DOHH2 (cell line): ENCODE results near the gene STK33.

Experiments used
- H3F3A ChIP-seq: fragments of 200-600 bp; sonication (generic), shearing (Covaris generic); 2 replicates; pipeline ENCODE4 v1.6.0; 2016; ENCODE audit warnings: antibody characterized with exemption, mild to moderate bottlenecking; ENCODE audit not compliant: control insufficient read depth, insufficient read depth
- H3K27ac ChIP-seq: fragments of 200-600 bp; sonication (generic); 2 replicates; pipeline ENCODE4 v1.5.1; 2014; ENCODE audit warnings: low read depth, mild to moderate bottlenecking, low read length, moderate library complexity
- H3K27me3 ChIP-seq: fragments of 200-600 bp; sonication (generic); 2 replicates; pipeline ENCODE4 v1.6.1; 2014; ENCODE audit warnings: mild to moderate bottlenecking, low read length, mixed read lengths; ENCODE audit not compliant: control insufficient read depth
- H3K36me3 ChIP-seq: fragments of 200-600 bp; sonication (generic); 2 replicates; pipeline ENCODE4 v1.6.1; 2014; ENCODE audit warnings: mild to moderate bottlenecking, low read length, moderate library complexity, mixed read lengths; ENCODE audit not compliant: control insufficient read depth
- H3K4me1 ChIP-seq: fragments of 200-600 bp; sonication (generic); 2 replicates; pipeline ENCODE4 v1.6.1; 2014; ENCODE audit warnings: mild to moderate bottlenecking, low read length, mixed read lengths; ENCODE audit not compliant: control insufficient read depth
- H3K4me2 ChIP-seq: fragments of 200-600 bp; sonication (generic); 2 replicates; pipeline ENCODE4 v1.6.0; 2014; ENCODE audit warnings: mild to moderate bottlenecking, low read length, moderate library complexity
- H3K4me3 ChIP-seq: fragments of 200-600 bp; sonication (generic); 2 replicates; pipeline ENCODE4 v1.5.1; 2014; ENCODE audit warnings: mild to moderate bottlenecking, low read length, mixed read lengths
- H3K79me2 ChIP-seq: fragments of 200-600 bp; sonication (generic); 2 replicates; pipeline ENCODE4 v1.6.1; 2014; ENCODE audit warnings: mild to moderate bottlenecking, low read length, mixed read lengths; ENCODE audit not compliant: control insufficient read depth
- H3K9me2 ChIP-seq: fragments of 200-600 bp; sonication (generic); replicated peaks from 2 replicates; pipeline ENCODE4 v1.6.1; 2014; ENCODE audit warnings: mild to moderate bottlenecking, low read length, mixed read lengths; ENCODE audit not compliant: control insufficient read depth
- H3K9me3 ChIP-seq: fragments of 200-600 bp; sonication (generic); 2 replicates; pipeline ENCODE4 v1.6.1; 2014; ENCODE audit warnings: antibody characterized with exemption, low read length, mixed read lengths; ENCODE audit not compliant: control insufficient read depth, insufficient read depth
- H4K20me1 ChIP-seq: fragments of 200-600 bp; sonication (generic); 2 replicates; pipeline ENCODE4 v1.6.0; 2014; ENCODE audit warnings: low read depth, mild to moderate bottlenecking, antibody characterized with exemption, low read length, moderate library complexity; ENCODE audit not compliant: control insufficient read depth, insufficient read depth
- CTCF ChIP-seq: fragments of 200-600 bp; sonication (generic); IDR thresholded peaks from one replicate; pipeline ENCODE4 v1.5.1; 2014; ENCODE audit warnings: antibody characterized with exemption, mild to moderate bottlenecking, low read depth, low read length; ENCODE audit not compliant: poor library complexity, severe bottlenecking
- EZH2phosphoT487 ChIP-seq: fragments of 200-600 bp; sonication (generic); IDR thresholded peaks from 2 replicates; pipeline ENCODE4 v1.6.1; 2017; ENCODE audit warnings: borderline replicate concordance, mild to moderate bottlenecking, antibody characterized with exemption, low read length, moderate library complexity, mixed read lengths

STK33 gene

GRCh38 chr11:8634498-8634897 lies 40.5 kb upstream of the STK33 start:
- H3K4me2 ChIP-seq = no peak overlapping the region

GRCh38 chr11:8631395-8632118 lies 37.5 kb upstream of the STK33 start:
- no peak for TF ChIP-seq EZH2phosphoT487
- no peak for TF ChIP-seq CTCF
- Histone ChIP-seq H3K27me3 (no peaks in the 10 kb centered on the region), H3F3A (no peaks in the 10 kb centered on the region), H3K9me3 (no peaks in the 10 kb centered on the region), H3K4me3 (no peak overlapping the region), H3K4me1 (no peaks in the 10 kb centered on the region), H4K20me1 (no peaks in the 10 kb centered on the region), H3K27ac (no peak overlapping the region), H3K79me2 (no peaks in the 10 kb centered on the region), H3K4me2 (no peak overlapping the region), H3K9me2 (no peaks in the 10 kb centered on the region), H3K36me3 (peaks cover 3% of the 10 kb centered on the region; the same call in 1 of the 2 replicates)

More at GRCh38 chr11:8634498-8634897, 40.5 kb upstream of the STK33 start:
- H3K36me3 ChIP-seq = peaks cover 19% of the 10 kb centered on the region; the same call in 1 of the 2 replicates
- no peaks in the 10 kb centered on the region for H3K9me2 ChIP-seq
- no peak overlapping the region for H3K27ac ChIP-seq
- H3K4me3 ChIP-seq = no peak overlapping the region
- H4K20me1 ChIP-seq = no peaks in the 10 kb centered on the region
- no peaks in the 10 kb centered on the region for H3K9me3 ChIP-seq
- H3K27me3 ChIP-seq = no peaks in the 10 kb centered on the region
- H3K79me2 ChIP-seq = no peaks in the 10 kb centered on the region
- no peaks in the 10 kb centered on the region for H3F3A ChIP-seq
- TF ChIP-seq CTCF = no peak
- no peak for TF ChIP-seq EZH2phosphoT487
- H3K4me1 ChIP-seq = no peaks in the 10 kb centered on the region

GRCh38 chr11:8624698-8625097 lies 30.7 kb upstream of the STK33 start:
- no peaks in the 10 kb centered on the region for H3K27me3 ChIP-seq
- H3K4me1 ChIP-seq = no peaks in the 10 kb centered on the region
- H3K27ac ChIP-seq = no peak overlapping the region
- no peaks in the 10 kb centered on the region for H3K79me2 ChIP-seq
- TF ChIP-seq CTCF = no peak
- TF ChIP-seq EZH2phosphoT487 = no peak
- H3K36me3 ChIP-seq = peaks cover 28% of the 10 kb centered on the region
- no peak overlapping the region for H3K4me2 ChIP-seq
- no peaks in the 10 kb centered on the region for H3F3A ChIP-seq
- H3K9me3 ChIP-seq = no peaks in the 10 kb centered on the region
- H4K20me1 ChIP-seq = no peaks in the 10 kb centered on the region
- no peak overlapping the region for H3K4me3 ChIP-seq
- no peaks in the 10 kb centered on the region for H3K9me2 ChIP-seq
